ENCODE results near the gene CCDC191.

DNA sequence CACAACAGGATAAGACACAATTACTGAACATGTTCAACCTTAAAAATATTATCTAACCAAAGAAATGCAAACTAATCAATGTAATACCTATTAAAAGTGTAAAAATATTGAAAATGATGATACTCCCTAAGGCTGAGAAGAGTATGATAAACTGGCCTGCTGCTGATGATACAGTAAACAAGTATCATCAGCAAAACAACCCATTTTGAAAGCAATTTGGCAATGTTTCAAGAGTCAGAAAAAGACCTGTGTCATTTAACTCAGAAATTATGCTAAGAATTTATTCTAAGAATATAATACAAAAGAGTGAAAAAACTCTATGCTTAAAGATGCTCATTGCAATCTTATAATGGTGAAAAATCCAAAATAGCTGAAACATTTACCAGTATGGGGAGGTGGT is 22.1 kb downstream of the CCDC191 start:
- TF ChIP-seq, protein P1, sequence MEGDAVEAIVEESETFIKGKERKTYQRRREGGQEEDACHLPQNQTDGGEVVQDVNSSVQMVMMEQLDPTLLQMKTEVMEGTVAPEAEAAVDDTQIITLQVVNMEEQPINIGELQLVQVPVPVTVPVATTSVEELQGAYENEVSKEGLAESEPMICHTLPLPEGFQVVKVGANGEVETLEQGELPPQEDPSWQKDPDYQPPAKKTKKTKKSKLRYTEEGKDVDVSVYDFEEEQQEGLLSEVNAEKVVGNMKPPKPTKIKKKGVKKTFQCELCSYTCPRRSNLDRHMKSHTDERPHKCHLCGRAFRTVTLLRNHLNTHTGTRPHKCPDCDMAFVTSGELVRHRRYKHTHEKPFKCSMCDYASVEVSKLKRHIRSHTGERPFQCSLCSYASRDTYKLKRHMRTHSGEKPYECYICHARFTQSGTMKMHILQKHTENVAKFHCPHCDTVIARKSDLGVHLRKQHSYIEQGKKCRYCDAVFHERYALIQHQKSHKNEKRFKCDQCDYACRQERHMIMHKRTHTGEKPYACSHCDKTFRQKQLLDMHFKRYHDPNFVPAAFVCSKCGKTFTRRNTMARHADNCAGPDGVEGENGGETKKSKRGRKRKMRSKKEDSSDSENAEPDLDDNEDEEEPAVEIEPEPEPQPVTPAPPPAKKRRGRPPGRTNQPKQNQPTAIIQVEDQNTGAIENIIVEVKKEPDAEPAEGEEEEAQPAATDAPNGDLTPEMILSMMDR (IDR thresholded peaks at IDR 0.05): no peak
- TF ChIP-seq POLR2A (IDR thresholded peaks at IDR 0.05) (no peak), POLR2AphosphoS5 (IDR thresholded peaks at IDR 0.05) (no peak)
